ENCODE measurements around the gene JADE1.
A peak's percentile ranks its signal among the peaks of the same experiment; 100 is the strongest.

The JADE1 gene

DNA sequence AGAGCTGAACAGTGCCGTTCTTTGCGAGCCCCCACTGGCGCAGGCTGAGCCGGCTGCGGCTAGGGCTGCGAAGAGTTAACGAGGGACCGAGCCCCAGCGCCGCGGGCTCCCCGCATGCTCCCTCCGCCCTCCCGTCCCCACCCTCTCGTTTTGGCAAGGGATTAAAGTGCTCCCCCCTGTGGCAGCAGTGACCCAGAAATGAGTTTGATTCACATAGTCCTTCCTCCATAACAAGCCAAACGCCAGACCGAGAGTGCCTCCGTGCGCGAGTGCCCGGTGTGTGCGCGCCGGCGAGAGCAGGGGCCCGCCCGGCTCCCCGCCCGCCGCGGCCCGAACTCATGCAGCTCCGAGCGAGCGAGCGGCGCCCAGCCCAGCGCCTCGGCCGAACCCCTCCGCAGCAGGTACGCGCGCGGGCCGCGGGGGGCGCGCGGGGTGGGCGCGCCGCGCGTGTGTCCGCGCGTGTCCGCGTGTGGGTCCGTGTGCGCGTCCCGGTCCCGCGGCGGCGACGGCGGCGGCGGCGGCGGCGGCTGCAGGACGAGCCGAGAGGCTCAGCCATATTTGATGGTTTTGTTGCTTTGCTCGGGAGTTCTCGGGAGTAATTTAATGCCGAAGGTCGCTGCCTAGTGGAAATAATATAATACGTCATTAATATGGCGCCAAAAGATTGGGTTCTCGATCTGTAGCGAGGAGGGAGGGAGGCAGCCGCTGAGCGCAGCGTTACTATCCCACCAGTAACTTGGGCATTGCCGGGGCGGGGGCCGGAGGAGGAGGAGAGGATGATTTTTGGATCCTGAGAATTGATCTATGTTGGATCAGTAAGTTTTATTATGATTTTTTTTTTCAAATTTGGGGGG, at the start of gene JADE1:
TSS of gene JADE1 (plus strand) at position 224 of the 854 bp plus-strand sequence. CDS start 22,059 bp downstream, outside the sequence.
- peak; percentile 68 for DNase-seq (ENCODE audit: low read depth, low spot score)
- peak within 1 kb of the TSS; percentile 81 for H3K27ac ChIP-seq

DNA sequence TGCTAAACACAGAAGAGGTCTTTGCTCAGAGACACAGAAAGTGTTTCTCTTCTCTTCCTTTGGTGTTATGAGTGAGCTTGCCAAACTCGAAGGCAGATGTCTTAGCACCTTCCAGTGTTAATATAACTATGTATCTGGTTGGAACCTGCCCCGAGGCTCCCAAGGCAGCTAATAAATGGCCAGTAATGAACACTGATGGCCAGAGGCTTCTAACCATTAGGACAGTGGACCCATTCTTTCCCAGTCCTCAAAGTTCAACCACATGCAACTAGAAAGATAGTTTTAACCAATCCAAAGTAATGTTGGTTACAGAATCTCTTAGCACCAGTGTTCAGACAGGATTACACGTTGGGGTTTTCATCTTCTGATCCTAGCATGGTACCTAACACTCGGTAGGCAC, 42.7 kb upstream of the JADE1 start:
- H3K27ac ChIP-seq = no peak overlapping the region
- no peak for DNase-seq (ENCODE audit: low read depth, low spot score)

DNA sequence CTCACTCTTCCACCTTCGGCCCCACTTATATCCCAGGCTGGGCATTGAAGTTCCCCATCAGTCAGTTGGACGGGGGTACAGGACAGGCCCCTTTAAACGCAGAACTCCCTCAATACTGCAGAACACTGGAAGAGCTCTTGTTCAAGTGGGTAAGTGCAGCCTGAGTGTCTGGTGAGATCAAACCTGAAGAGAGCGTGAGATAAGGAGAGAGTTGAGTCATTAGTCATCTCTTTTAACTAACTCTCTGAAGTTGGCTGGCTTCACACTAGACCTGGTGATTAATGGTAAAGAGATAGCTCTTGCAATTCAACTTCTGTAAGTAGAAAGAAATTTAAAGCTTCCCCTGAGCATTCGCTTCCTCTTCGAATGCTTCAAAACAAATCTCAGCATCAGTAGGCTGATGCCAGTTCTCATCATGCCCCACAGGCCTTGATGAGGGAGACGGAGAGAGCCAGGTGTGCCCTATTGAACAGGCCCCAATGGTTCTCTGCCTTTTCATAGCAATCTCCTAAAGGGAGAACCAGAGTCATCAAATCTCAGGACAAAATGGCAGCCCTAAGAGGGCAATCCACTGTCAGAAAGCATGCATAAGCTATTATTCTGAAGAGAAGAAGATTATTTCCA, 41.0 kb upstream of the JADE1 start:
- no peak for DNase-seq (ENCODE audit: low read depth, low spot score)
- H3K27ac ChIP-seq = no peak overlapping the region

DNA sequence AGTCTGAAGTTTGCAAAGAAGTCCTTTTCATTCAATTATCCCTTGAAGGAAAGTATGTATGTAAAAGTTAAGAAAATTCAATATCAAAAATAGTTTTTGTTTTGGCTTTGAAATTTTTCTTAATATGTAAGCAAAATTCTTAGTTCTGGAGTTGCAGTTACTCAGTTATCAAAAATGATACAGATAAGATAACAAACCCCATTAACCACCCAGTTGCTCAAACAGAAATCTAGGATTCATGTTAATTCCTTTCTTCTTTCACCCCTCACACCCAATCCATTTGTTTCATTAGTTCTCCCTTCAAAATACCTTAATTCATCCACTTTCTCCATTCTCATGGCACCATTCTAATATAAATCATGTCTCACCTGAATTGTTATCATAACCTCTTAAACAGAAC, 40.5 kb upstream of the JADE1 start:
- DNase-seq (ENCODE audit: low read depth, low spot score) = no peak
- no peak overlapping the region for H3K27ac ChIP-seq

DNA sequence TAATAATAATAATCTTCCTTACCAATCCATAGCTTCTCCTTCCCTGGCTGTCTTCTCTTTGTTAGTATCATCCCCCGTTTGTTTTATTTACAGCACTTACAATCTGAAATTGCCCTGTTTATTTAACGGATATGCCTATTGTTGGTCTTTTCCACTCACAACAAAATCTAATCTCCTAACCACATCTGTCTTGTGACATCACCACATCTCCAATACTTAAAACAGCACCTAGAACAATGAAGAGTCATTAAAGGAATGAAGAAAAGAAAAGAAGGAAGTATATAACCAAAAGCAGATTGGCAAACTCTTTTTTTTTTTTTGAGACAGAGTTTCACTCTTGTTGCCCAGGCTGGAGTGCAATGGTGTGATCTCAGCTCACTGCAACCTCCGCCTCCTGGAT, 38.7 kb upstream of the JADE1 start:
- H3K27ac ChIP-seq = no peak overlapping the region
- no peak for DNase-seq (ENCODE audit: low read depth, low spot score)

DNA sequence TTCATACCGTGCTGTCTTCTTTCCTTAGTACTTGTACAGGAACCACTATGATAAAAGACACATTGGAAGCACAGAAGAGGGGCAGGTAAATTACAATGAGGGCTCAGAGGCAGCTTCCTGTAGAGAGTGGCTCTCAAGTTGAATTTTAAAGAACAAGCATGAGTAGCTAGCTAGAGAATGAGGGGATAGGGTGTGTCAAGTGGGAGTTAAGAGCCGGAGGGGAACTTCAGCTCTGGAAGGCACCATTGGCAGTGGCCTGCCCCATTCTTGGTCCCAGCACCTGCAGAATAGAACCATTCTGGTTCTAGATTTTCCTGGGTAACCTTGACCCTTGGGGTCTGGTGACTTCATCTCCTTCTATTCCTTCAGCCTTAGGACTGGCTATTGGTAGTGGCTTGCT, 34.0 kb upstream of the JADE1 start:
- DNase-seq (ENCODE audit: low read depth, low spot score) = no peak
- H3K27ac ChIP-seq = no peak overlapping the region

DNA sequence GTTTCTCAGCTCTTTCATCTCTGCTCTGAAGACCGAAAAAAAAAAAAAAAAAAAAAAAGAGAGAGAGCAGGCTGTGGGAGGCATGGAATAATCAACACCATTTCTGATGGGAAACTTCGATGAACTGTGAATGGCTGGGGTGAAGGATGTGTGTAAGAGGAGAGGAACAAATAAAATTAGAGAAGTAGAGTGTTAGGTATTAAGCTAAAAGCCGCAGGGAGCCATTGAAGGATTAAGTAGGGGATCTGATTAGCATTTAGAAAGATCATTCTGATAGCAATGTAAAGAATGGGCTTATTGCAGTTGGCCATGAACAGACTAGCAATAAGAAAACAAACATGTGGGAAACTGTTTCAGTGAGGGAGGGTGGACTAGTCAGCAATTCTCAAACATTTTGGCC, 33.6 kb upstream of the JADE1 start:
- H3K27ac ChIP-seq = no peak overlapping the region
- DNase-seq (ENCODE audit: low read depth, low spot score) = no peak

DNA sequence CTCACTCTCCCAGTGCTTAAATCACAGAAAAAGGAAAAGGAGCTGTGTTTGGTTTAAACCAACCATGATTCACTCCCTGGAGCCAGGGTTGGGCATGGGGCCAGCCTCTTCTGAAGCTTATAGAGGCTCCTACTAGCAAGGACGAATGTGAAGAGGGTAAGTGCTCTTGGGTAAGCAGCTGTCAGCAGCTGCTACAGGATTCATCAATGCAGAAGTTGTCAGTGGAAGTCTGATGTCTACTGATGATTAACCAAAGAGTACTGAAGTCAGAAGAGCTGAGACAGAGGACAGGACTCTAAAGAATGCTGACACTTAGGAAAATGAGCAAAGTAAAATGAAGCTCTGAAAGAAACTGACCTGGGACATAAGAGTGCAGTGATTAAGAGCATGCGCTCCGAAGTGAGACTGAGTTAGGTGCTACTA, 32.7 kb upstream of the JADE1 start:
- DNase-seq (ENCODE audit: low read depth, low spot score) = peak; percentile 64
- no peak overlapping the region for H3K27ac ChIP-seq

DNA sequence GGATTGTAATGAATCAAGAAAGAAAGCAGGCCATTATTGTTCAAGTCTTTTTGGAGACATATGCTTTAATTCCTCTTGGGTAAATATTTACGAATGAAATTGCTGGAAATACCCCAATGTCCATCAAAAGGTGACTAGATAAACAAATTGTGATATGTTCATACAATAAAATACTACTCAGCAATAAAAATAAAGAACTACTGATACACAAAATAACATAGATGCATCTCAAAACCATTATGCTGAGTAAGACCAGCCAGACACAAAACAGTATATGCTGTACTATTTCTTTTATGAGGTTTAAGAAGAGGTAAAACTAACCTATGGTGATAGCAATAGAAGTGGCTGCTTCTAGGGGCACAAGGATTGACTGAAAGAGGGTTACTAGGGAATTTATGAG, 28.8 kb upstream of the JADE1 start:
- DNase-seq (ENCODE audit: low read depth, low spot score) = no peak

DNA sequence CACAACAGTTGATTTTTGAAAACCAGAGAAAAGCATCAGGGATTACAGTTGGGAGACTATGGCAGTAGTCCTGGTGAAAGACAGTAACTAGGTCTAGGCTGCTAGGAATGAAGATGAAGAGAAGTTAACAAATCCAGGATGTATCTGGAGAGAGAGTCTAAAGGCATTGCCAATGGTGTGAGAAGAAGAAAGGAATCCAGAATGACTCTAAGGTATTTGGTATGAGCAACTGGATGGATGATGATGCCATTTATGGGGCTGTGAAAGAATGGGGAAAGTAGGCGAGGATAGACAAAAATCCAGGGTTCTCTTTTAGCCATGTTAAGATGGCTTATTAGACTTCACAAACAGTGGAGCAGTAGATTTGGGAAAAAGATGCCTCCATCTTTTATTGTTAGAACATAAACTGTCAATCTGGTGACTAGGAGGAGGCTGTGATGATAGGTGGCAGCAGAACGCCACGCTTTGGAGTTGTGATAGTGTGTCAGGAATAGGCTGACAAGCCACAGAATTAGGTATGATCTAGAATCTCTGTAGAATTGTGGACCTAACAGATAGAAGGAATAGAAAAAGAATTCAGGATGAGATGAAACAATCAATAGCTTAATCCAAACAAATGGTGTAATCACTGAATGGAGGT, 27.3 kb upstream of the JADE1 start:
- H3K27ac ChIP-seq = no peak overlapping the region
- DNase-seq (ENCODE audit: low read depth, low spot score) = no peak

More for the DNA sequence above, 28.8 kb upstream of the JADE1 start:
- H3K27ac ChIP-seq = no peak overlapping the region

DNA sequence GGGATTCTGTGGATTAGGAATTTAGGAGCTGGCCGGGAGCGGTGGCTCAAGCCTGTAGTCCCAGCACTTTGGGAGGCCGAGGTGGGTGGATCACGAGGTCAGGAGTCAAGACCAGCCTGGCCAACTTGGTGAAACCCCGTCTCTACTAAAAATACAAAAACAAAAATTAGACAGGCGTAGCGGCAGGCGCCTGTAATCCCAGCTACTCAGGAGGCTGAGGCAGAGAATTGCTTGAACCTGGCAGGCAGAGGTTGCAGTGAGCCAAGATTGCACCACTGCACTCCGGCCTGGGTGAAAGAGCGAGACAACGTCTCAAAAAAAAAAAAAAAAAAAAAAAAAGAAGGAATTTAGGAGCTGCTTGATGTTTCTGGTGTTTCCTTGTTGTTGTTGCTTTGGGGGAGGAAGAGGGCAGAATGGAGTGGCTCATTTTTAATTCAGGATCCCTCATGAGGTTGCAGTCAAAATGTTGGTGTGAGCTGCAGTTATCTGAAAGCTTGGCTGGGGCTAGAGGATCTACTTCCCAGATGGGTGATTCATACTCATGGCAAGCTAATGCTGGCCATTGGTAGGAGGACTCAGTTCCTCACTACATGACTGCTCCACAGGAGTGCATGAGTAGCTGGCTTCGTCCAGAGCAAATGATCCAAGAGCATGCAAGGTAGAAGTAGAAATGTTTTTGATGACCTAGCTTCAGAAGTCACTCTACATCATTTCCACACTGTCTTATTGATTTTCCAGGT, 26.5 kb upstream of the JADE1 start:
- DNase-seq (ENCODE audit: low read depth, low spot score) = no peak
- no peak overlapping the region for H3K27ac ChIP-seq

DNA sequence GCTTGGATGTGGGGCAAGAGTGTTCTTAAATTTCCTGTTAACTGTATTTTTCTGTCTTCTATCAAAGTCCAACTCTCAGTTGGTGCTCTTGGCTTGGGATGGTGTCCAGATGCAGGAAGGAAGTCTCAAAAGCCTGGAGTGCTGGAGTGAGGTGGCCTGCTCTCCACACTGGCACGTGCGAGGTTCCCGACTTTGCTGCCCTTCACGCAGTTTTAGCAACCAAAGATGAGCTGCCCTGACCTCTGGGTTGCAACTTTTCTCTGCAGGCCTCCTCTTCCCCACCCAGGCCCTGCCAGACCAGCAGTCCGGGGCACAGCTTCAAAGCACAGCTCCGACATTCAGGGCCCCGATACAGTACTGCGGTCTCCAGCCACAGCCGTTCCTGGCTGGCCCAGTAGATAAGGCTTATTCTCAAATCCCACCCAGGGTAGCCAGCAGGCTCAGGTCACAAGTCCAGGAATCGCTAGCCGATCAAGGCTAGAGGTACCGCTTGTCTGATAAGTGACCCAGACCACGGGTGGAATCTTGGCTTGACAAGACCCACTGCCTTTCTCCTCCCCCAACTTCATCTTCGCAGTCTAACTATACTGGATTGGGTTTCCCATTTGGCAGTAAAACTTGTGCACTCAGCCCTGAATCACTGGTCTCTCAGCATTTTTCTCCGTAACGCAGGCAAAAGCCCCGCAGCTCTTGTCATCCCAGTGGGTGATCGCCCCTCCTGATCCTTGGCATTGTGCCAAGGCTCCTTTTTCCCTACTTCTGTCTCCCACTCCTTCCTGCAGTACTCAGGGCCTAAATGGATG, 21.8 kb upstream of the JADE1 start:
- no peak for DNase-seq (ENCODE audit: low read depth, low spot score)
- no peak overlapping the region for H3K27ac ChIP-seq

DNA sequence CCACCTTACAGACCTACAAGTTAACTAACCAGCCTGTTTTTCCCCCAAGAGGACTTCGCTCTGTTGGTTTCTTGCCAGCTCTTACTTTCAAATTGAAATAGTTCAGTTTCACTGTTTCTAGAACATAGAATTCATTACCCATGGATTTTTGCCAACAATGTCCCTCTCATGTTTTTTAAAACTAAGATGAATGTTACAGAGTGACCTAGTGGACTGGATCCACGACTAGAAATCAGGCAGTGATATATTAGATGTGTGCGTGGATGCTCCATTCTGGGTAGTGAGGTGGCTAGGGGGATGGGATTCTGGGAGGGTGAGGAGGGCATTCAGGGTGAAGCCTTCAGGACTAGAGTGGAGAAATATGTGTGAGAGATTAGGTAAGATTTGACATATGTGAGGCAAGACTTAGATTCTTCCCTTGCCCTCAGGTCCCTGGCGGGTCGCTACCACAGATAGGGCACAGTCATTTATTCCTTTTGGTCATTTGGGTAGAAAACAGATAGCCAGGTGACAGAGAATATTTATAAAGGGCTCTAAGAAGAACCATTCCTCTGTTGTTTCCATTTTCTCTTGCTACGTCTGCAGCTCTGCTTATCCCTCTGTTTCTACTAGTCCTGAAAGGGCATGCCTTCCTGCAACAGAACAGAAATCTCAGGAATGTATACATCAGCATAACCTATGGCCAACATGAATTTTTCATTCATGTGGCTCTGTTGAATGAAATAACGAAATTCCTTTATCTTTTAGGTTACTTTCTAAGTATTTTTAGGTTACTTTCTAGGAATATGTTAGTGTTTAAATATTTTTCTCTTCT, 15.4 kb upstream of the JADE1 start:
- DNase-seq (ENCODE audit: low read depth, low spot score) = no peak
- H3K27ac ChIP-seq = no peak overlapping the region

DNA sequence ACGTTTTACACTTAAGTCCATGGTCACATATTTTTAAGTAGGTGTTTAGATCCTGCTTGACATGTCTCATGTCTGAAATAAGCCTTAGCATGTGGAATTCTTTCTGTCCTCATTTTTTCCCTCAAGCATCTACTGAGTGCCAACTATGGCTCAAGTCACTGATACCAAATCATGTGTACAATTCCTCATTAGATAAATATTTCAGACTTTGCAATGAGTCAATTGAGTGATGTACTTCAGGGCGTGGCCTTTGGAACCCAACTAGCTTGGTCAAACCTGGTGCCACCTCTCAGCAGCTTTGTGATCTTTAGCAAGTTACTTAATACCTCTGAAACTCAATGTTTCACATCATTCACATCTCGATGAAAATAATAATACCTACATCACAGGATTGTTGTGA, 12.6 kb upstream of the JADE1 start:
- peak; percentile 50 for DNase-seq (ENCODE audit: low read depth, low spot score)
- peak overlapping the region; percentile 29 for H3K27ac ChIP-seq

DNA sequence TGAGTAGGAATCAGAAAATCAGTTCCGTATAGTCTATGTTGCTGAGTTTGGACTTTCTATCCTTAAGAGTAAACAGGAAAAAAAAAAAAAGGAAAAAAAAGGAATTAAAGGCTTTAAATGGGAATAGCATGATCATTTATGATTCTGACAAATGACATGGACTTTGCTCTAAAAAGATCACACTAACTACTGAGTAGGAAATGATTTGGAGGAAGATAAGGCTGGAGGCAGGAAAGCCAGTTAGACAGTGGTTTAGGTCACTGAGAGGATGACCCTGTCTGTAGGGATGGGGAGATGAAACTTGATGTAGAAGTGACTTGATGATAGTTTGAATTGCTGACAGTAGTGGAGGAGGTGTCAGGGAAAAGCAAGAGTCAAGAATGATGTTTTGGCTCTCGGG, 9.2 kb upstream of the JADE1 start:
- no peak for DNase-seq (ENCODE audit: low read depth, low spot score)
- no peak overlapping the region for H3K27ac ChIP-seq

DNA sequence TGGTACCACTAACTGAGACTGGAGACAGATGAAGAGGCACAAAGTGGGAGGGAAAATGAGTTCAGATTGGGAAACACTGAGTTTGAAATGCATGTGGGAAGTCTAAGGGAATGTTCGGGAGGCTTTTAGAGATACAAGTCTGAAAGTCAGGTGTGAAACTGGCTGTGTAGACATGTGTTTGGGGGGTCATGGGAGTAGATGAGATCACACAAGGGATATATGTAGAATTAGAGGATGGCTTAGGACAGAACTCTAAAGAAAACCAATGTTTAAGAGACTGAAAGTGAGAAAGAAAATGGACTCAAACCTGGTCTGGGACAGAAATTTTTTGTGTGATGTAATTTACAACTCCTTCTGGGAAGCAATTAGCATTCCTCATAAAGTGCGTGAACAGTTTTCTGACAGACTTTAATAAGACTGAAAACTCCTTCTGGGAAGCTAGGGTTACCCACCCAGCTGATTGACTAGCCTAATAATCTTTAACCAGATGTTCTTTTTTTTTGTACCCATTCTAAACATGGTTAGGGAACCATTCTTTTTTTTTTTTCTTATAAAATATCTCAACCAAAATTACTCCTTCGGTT, 8.7 kb upstream of the JADE1 start:
- no peak for DNase-seq (ENCODE audit: low read depth, low spot score)

DNA sequence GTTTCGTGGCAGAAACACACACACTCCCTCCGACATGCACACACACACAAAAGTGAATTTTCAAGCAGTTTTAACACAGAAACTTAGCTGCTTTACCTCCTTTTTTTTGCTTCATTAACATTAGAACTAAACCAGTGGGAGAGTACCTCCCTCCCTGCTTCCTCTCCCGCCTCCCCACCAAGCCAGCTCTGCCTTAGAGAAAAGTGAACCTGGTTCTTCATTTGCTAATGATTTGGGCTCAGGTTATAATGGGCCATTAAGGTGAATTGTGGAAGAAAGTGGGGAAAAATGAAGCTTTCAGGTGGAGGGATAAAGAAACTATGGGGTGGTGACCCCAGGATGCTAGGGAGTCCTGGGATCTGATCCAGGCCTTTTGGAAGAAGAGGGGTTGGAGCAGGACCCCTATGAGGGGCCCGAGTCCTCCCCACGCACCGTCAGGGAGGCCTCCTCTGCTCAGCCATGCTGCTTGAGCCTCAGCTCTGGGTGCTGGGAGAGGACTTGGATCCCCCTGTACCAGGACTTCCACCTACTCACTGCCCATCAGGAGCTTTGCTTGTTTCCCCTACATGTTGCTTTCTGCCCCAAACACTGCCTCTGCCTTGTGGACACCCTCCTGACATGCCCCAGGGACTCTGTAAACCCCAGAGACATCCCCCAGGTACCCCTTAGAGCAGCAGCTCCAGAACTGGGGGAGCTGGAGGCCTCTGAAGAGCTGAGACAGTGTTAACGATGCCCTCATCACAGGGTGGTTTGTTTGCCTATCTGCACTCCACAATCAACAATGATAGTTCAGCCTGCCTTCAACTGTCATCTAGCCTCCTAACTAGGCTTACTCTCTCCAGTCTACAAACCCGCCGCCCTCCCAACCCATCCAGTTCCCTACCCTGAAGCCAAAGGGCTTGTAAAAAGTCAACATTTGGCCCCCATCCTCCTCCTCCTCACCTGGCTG, 6.5 kb upstream of the JADE1 start:
- no peak overlapping the region for H3K27ac ChIP-seq
- no peak for DNase-seq (ENCODE audit: low read depth, low spot score)

More for the DNA sequence above, 8.7 kb upstream of the JADE1 start:
- H3K27ac ChIP-seq = no peak overlapping the region

DNA sequence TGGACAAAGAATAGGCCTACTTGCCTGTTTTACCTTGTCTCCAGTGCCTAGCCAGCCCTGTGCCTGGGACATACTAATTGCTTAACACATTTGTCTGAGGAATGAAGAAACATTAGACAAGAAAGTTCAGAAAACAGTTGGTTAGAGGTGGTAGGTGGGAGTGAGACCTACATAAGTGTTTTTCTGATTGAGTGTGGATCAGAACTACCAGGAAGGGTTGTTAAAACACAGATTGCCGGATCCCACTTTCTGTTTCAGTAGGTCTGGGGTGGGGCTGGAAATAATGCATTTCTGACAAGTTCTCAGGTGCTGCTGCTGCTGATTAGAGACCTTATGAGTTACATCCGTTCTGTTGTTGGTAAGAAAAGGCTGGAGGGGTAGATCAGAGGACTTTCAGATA, 5.7 kb upstream of the JADE1 start:
- no peak for DNase-seq (ENCODE audit: low read depth, low spot score)
- no peak overlapping the region for H3K27ac ChIP-seq
